Activated B cell treated with CpG ODN at 0.5 μM for 24 hours (primary cell): Measurements from ENCODE around the gene GBX2. TPM values are rescaled to one million over a fixed set of nuclear protein-coding genes. Genes with fewer than 3 reads are reported as not detected.

Experiments
- ATAC-seq: fragments of 200-7000 bp; cut with Tn5 transposase; one replicate; pipeline ENCODE4 v1.10.0; 2021; ENCODE audit warnings: low read depth, mild to moderate bottlenecking, moderate library complexity
- CTCF ChIA-PET: fragments of 350-600 bp; sonication (Branson Sonifier 250); formaldehyde crosslinking; loops from one replicate; lab custom pipeline; 2021; ENCODE audit warnings: antibody characterized with exemption; lab: Charles Lee
- POLR2A ChIA-PET: fragments of 350-600 bp; sonication (Branson Sonifier 250); formaldehyde crosslinking; loops from one replicate; lab custom pipeline; 2021; ENCODE audit warnings: antibody characterized with exemption; lab: Charles Lee
- DNase-seq: peaks from one replicate; pipeline ENCODE4 v3.0.0; 2022
- H3K27ac Mint-ChIP-seq: one replicate; pipeline ENCODE4 v1.8.0; 2020; ENCODE audit warnings: mixed read lengths
- H3K27me3 Mint-ChIP-seq: one replicate; pipeline ENCODE4 v1.8.0; 2021; ENCODE audit warnings: mixed read lengths
- H3K36me3 Mint-ChIP-seq: one replicate; pipeline ENCODE4 v1.8.0; 2021; ENCODE audit warnings: low read depth, mixed read lengths
- H3K4me1 Mint-ChIP-seq: one replicate; pipeline ENCODE4 v1.8.0; 2021; ENCODE audit warnings: mixed read lengths
- H3K4me3 Mint-ChIP-seq: one replicate; pipeline ENCODE4 v1.8.0; 2020; ENCODE audit warnings: mild to moderate bottlenecking, mixed read lengths
- H3K9me3 Mint-ChIP-seq: one replicate; pipeline ENCODE4 v1.8.0; 2020; ENCODE audit warnings: mixed read lengths
- intact Hi-C: fragments of 100-400 bp; cut with micrococcal nuclease; formaldehyde crosslinking; loops from one replicate; pipeline ENCODE4 v1.15.1; 2024
- total RNA-seq: library from RNA; stranded (reverse); gene quantifications from 2 replicates; pipeline ENCODE4 v1.2.3, GENCODE V29; 2022
- TF ChIP-seq, protein P1 (sequence below): fragments of 200-600 bp; IDR thresholded peaks from one replicate; pipeline ENCODE4 v1.8.0; 2022; ENCODE audit warnings: antibody characterized with exemption, mild to moderate bottlenecking

Gene GBX2
- total RNA-seq, 1 donor from 2014 or later: not detected

DNA sequence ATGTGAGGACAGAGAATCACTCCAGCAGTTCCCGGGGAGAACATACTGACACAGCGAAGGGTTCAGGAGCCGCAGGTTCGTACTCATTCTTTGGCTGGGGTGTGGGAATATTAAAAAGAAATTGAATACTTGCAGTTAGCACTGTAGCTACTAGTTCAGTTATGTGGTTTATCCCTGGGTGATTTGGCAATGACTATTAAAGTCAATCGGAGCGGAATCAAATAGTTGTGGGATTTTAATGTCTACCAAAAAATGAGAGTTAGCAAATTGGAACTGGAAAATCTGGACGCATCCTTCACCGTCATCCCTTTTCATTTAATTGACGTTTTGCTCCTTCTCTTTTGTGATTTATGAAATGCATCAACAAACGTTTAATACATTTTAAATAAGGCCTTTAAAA lies 50.8 kb downstream of the GBX2 start:
- no peaks in the 10 kb centered on the region for H3K4me1 Mint-ChIP-seq
- TF ChIP-seq, protein P1, sequence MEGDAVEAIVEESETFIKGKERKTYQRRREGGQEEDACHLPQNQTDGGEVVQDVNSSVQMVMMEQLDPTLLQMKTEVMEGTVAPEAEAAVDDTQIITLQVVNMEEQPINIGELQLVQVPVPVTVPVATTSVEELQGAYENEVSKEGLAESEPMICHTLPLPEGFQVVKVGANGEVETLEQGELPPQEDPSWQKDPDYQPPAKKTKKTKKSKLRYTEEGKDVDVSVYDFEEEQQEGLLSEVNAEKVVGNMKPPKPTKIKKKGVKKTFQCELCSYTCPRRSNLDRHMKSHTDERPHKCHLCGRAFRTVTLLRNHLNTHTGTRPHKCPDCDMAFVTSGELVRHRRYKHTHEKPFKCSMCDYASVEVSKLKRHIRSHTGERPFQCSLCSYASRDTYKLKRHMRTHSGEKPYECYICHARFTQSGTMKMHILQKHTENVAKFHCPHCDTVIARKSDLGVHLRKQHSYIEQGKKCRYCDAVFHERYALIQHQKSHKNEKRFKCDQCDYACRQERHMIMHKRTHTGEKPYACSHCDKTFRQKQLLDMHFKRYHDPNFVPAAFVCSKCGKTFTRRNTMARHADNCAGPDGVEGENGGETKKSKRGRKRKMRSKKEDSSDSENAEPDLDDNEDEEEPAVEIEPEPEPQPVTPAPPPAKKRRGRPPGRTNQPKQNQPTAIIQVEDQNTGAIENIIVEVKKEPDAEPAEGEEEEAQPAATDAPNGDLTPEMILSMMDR: no peak
- H3K9me3 Mint-ChIP-seq: no peaks in the 10 kb centered on the region
- no peaks in the 10 kb centered on the region for H3K27me3 Mint-ChIP-seq
- no peak overlapping the region for H3K27ac Mint-ChIP-seq
- ChIA-PET CTCF (no interaction called here), POLR2A (no interaction called here)
- no peaks in the 10 kb centered on the region for H3K36me3 Mint-ChIP-seq
- DNase-seq (no peak), ATAC-seq (no peak)
- intact Hi-C loops: no loop called here
- H3K4me3 Mint-ChIP-seq: no peak overlapping the region

Other genes starting within 250 kb of the GBX2 start
- gene ASB18, start 96.0 kb upstream of the GBX2 start, total RNA-seq: not detected in 2 replicates